ENCODE measurements around the gene TNFRSF13B. TPM values are rescaled to one million over a fixed set of nuclear protein-coding genes. Genes with fewer than 3 reads are reported as not detected.
"Not testable (repeated sequence)": the region's sequence is repeated elsewhere in the genome, so short reads cannot be mapped to it uniquely, and the experiment has no call there.

Gene TNFRSF13B
- total RNA-seq, 4 donors from 2014 or later, result 0.48 TPM; not detected in 3

- no peak for TF ChIP-seq CTCF (IDR thresholded peaks at IDR 0.05)
- no peak for DNase-seq (ENCODE audit: low spot score)
- ATAC-seq (ENCODE audit: low FRiP score), result no peak
Measured at GRCh38 chr17:17018021-17018441, 46.1 kb upstream of the TNFRSF13B start.

GRCh38 chr17:17017343-17018014 is 45.6 kb upstream of the TNFRSF13B start:
- no peak for DNase-seq (ENCODE audit: low spot score)
- no peak for TF ChIP-seq CTCF (IDR thresholded peaks at IDR 0.05)
- ATAC-seq (ENCODE audit: low FRiP score), result no peak

DNA sequence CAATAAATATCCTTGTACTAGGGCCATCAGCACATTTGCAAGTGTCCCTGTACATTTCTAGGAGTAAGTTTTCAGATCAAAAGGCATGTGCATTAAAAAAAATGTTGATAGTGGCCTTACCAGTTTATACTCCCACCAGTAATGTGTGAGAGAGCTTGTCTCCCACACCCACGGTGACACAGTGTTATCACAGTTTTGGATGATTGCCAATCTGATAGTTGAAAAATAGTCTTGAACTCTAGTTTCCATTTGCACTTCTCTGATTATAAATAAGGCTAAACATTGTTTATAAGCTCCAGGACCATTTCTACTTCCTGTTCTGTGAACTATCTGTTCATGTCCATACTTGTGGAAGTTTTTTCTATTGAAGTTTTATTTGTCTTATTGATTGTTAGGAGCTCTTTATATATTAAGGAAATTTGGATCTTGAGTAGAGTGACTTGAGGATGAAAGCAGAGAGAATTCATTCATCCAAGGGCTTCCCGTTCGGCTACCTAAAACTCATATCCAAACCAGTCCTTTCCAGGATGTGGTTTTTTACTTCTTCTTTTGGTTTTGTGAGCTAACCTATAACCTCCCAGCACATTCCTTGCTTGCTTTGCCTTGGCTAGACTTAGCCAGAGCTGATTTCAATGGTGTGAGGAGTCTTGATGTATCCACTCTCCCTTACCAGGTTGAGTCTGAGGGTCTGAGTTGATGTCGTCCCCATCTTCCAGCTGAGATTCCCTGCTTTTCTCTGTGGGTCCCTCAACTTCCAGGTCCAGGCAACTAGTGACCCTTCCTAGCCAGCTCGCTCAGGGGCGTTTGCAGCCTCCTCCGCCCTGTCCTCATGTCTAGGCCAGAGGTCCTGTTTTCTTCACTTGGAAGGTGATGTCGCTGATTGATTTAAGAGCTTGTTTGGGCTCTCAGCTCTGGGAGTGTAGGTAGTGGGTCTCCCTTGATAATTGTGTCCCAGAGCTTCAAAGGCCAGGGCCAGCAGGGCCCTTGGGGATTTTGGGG is 44.6 kb upstream of the TNFRSF13B start:
- ATAC-seq (ENCODE audit: low FRiP score); DNase-seq (ENCODE audit: low spot score): not testable (repeated sequence)

DNA sequence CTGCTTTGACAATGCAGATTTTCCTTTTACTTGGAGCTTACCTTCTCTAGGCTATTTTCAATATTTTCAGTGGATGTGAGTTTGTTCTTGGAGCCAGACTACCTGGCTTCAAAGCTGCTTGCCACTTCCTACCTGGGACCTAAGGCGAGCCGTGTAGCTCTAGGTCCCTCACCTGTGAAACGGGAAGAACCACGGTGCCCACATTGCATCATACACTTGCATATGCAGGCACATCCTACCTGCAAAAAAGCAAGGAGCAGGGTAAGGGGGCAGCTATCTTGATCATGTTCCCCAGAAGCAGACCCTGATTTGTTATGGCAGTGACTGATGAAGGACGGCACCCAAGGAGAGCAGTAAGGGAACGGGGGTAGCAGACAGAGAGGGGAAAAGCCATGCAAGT is 43.3 kb upstream of the TNFRSF13B start:
- ATAC-seq (ENCODE audit: low FRiP score), result no peak

GRCh38 chr17:17014748-17015124 is 42.8 kb upstream of the TNFRSF13B start:
- peak; percentile 63 for ATAC-seq (ENCODE audit: low FRiP score)
- DNase-seq (ENCODE audit: low spot score), result not testable (repeated sequence)

More for the DNA sequence above, 43.3 kb upstream of the TNFRSF13B start:
- no peak for DNase-seq (ENCODE audit: low spot score)
- TF ChIP-seq CTCF (IDR thresholded peaks at IDR 0.05), result no peak

DNA sequence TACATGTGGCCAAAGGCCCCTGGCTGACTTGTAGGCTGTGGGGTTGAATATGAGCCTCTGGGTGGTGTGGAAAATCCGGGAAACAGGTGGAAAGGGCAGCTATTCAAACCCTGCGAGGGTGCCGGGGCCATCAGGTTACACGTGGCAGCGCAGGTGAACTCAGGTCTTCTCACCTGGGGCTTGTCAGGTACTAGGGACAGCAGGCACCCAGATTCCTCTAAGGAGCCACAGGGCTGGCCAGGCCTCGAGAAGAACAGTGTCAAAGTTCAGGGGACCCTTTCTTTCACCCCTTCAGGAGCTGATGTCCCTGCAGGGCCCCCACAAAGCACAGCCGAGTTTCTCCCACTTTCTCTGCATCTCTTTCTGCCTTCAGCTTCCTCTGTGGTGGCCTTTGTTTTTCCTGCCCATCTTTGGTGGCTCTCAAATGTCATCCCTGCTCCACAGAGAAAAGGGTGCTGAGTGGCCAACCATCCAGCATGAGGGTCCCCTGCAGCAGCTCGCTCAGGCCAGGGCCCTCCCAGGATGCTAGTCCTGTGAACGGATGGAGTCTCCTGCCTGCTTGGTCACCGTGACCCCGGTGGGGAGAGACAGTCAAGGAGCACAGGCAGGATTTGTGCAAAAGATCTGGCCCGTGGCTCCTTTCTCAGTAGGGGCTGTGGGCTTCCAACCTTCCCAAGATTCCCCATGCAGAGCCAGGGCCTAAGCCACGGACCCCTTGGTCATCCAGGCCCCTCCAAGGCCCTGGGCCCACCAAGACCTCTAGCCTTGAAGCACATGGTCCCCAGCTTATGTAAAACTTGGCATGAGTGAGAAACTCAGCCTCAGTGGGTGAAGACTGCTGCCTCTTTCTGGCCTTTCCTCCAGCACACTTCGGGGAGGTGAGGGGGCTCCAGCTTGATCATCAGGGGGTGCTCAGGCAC is 42.2 kb upstream of the TNFRSF13B start:
- not testable (repeated sequence) for ATAC-seq (ENCODE audit: low FRiP score)

GRCh38 chr17:17011043-17011907 is 39.4 kb upstream of the TNFRSF13B start:
- DNase-seq (ENCODE audit: low spot score), result not testable (repeated sequence)
- peak; percentile 46 for ATAC-seq (ENCODE audit: low FRiP score)

More for the DNA sequence above, 42.2 kb upstream of the TNFRSF13B start:
- DNase-seq (ENCODE audit: low spot score), result not testable (repeated sequence)

- DNase-seq (ENCODE audit: low spot score), result not testable (repeated sequence)
- ATAC-seq (ENCODE audit: low FRiP score), result peak; percentile 90
Measured at GRCh38 chr17:17010545-17011034, 38.7 kb upstream of the TNFRSF13B start.

DNA sequence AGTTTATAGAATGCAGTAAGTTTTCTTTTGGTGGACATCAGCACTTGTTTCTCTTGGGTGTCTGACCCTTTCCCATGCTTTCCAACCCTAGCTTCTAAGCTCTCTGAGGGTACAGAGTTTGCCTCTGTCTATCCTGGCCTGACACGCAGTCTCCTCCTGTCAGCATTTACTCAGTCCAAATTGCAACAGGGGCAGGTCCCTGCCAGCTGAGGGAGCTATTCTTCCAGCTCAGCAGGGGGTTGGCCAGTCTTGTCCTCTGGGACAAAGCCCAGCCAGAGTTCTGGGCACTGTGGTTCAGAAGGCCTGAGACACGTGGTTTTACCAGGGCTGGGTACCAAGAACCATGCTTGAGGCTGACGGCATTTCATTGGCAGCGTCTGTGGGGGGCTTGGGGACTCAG is 38.1 kb upstream of the TNFRSF13B start:
- ATAC-seq (ENCODE audit: low FRiP score); DNase-seq (ENCODE audit: low spot score): not testable (repeated sequence)

DNA sequence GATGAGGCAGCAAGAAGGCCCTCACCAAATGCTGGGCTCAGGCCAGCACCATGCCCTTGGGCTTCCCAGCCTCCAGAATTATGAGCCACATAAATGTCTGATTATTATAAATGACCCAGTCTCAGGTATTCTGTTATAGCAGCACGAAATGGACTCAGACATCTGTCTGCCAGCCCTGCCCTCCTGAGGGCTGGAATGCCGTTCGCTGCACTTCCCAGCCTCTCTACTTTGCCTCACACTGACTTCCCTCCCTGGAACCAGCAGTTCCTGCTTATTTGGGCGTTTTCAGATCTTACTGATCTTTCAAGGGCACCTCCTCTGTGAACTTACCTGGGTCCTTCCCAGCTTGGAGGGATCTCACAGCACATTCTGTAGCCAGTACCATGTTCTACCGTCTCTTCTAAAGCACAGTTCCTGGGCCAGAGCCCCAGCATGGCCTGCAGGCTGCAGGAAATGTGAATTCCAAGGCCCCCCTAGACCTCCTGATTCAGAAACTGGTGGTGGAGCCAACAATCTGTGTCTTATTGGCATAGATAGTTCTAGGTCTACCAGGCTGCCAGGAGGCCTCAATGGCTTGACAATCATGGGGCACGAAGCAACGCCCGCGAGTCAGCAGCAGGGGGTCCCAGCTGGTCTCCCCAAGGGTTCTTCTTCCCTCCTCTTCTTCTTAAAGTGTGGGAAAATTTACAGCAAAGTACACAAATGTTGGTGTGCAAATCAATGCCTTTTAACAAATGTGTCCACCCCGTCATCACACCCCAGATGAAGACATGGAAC is 36.9 kb upstream of the TNFRSF13B start:
- not testable (repeated sequence) for ATAC-seq (ENCODE audit: low FRiP score); DNase-seq (ENCODE audit: low spot score)

GRCh38 chr17:17007891-17008290 is 36.0 kb upstream of the TNFRSF13B start:
- DNase-seq (ENCODE audit: low spot score); ATAC-seq (ENCODE audit: low FRiP score): not testable (repeated sequence)

DNA sequence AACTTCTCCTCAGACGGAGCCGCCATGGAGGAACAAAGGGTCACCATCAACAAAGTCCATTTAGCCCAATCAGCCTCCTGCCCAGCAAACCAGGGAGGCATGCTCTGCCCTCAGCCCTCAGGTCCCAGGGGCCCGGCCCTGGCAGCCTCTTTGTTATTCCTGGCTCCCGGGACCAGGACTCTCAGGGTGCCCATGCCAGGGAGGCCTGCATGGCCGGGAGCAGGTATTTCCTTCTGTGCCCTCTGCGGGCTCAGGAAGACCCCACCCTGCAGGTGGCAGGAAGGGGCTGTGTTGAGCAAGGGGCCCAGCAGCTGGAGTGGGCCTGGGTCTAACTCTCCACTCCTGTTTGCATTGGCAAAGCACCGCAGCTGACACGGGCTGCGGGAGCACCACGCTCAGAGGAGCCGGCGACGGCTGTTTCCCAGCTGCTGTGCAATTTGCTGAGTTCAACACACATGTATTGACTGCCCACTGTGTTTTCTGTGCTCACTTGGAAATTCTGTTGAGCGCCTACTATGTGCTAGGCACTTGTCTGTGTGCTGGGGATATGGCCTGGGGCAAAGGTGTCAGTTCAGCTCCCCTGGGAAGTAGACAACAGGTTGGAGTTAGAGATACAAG is 33.2 kb upstream of the TNFRSF13B start:
- ATAC-seq (ENCODE audit: low FRiP score), result not testable (repeated sequence)

More for the DNA sequence above, 33.2 kb upstream of the TNFRSF13B start:
- not testable (repeated sequence) for DNase-seq (ENCODE audit: low spot score)
